Measurements from ENCODE around the gene ACAP3. TPM values are rescaled to one million over a fixed set of nuclear protein-coding genes. Genes with fewer than 3 reads are reported as not detected.

Gene ACAP3
- total and polyA plus RNA-seq, 2 experiments from 2014 or later, result 8.1 to 31.9 TPM

DNA sequence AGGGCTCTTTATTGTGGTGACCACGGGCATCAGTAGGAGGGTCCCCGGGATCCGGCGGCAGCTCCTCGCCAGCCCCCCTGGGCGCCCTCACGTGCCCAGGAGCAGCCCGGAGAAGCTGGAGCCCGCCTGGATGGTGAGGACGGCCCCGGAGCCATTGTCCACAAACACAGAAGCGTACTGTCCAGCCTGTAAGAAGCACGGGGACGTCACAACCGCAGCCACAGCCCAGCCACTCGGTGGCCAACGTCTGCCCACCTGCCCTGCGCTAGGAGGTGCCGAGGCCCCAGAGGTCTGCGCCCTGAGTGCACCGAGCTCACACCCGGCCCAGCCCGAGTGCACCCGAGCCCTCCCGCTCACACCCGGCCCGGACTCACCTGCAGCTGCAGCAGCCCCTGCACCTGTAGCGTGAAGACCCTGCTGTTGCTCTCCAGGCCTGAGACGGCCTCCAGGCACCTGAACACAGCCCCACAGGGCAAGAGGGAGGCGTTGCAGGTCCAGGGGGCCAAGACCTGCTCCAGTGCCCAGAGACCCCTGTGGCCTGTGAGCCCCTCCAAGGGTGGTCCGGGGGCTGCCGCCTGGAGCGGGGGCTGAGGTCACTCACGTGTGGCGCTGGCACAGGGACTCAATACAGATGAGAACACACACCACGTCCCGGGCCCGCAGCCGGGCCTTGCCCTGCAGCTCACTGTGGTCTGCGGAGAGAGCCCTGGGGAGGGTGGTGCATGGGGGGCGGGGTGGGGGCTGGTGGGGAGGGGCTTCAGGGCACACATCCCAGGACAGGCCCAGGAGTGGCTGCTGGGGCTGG, 65.1 kb downstream of the ACAP3 start:
- peaks cover 3% of the 10 kb centered on the region; the same call in 1 of the 2 replicates for H3K4me1 ChIP-seq (ENCODE audit: insufficient read depth)
- H2AFZ ChIP-seq, result no peak overlapping the region
- no peak overlapping the region for H3K27ac Mint-ChIP-seq
- H3K4me2 ChIP-seq, result no peak overlapping the region
- peaks cover 6% of the 10 kb centered on the region for H3K27me3 Mint-ChIP-seq (ENCODE audit: insufficient read depth, low read depth, poor library complexity)
- no peaks in the 10 kb centered on the region for H3K9me2 ChIP-seq (ENCODE audit: insufficient read depth)
- no peak overlapping the region for H3K4me3 ChIP-seq
- no peaks in the 10 kb centered on the region for H3K36me3 ChIP-seq (ENCODE audit: insufficient read depth)
- ATAC-seq, result no peak
- H3K79me2 ChIP-seq (replicated peaks; ENCODE audit: insufficient read depth), result no peaks in the 10 kb centered on the region
- H4K20me1 ChIP-seq (replicated peaks; ENCODE audit: insufficient read depth), result no peaks in the 10 kb centered on the region
- DNase-seq (ENCODE audit: low spot score), result no peak
- peaks cover 10% of the 10 kb centered on the region; the same call in 1 of the 2 replicates for H3K27me3 ChIP-seq (ENCODE audit: insufficient read depth)
- no peak overlapping the region for H3K4me3 Mint-ChIP-seq
- TF ChIP-seq CREB1 (CRISPR knock-in tag; IDR thresholded peaks at IDR 0.05; ENCODE audit: low read depth), result no peak
- no peak for TF ChIP-seq ZNF462 (CRISPR knock-in tag; IDR thresholded peaks at IDR 0.05)
- no peak for TF ChIP-seq POLR2AphosphoS5 (IDR thresholded peaks at IDR 0.05; ENCODE audit: low read depth)
- TF ChIP-seq EZH2 (IDR thresholded peaks at IDR 0.05; ENCODE audit: low read depth, unreplicated experiment), result no peak
- TF ChIP-seq ZNF331 (CRISPR knock-in tag; IDR thresholded peaks at IDR 0.05; ENCODE audit: low read depth), result no peak
- no peak for TF ChIP-seq ZNF114 (CRISPR knock-in tag; IDR thresholded peaks at IDR 0.05)
- TF ChIP-seq JUNB (IDR thresholded peaks at IDR 0.05; ENCODE audit: unreplicated experiment), result no peak
- no peak for TF ChIP-seq CTCF (conservative IDR thresholded peaks at IDR 0.05; ENCODE audit: low read depth in 2 of 2)
- H3K9me3 Mint-ChIP-seq, result no peaks in the 10 kb centered on the region
- H3K36me3 Mint-ChIP-seq (ENCODE audit: low read depth), result no peaks in the 10 kb centered on the region
- H3K4me1 Mint-ChIP-seq, result no peaks in the 10 kb centered on the region
- no peaks in the 10 kb centered on the region for H3F3A ChIP-seq (replicated peaks; ENCODE audit: low read depth)
- no peak overlapping the region for H3K27ac ChIP-seq (ENCODE audit: low read depth)

Small RNA genes within 50 kb of the gene (microRNA-seq; reads per million reads assigned to microRNA genes)
- gene MIR6726 (not detected), gene MIR6727 (not detected), gene MIR6808 (not detected)

Small RNA genes within 50 kb of the gene (small RNA-seq; reads per million reads assigned to genes)
- gene MIR6726 (ENCODE audit: low replicate concordance), result not detected

Other genes with a start within 250 kb of the ACAP3 start
- gene RNF223, start 233.6 kb downstream of the ACAP3 start, total RNA-seq (2014; rRNA removed; shearing (Covaris generic)), result not detected in 2 replicates
- not detected in 2 replicates for gene RNF223, start 233.6 kb downstream of the ACAP3 start, polyA plus RNA-seq (2016; fragmentation: Nextera tagmentation; extraction: Ambion mirVana)
- gene C1orf159, start 191.8 kb downstream of the ACAP3 start, total RNA-seq (2014; rRNA removed; shearing (Covaris generic)), result 21.3 and 21.5 TPM in 2 replicates
- 9.6 and 9.9 TPM in 2 replicates for gene C1orf159, start 191.8 kb downstream of the ACAP3 start, polyA plus RNA-seq (2016; fragmentation: Nextera tagmentation; extraction: Ambion mirVana)
- 0.45 TPM in 1 of 2 replicates, not detected in the other for gene TTLL10, start 134.1 kb downstream of the ACAP3 start, total RNA-seq (2014; rRNA removed; shearing (Covaris generic))
- not detected in 2 replicates for gene TTLL10, start 134.1 kb downstream of the ACAP3 start, polyA plus RNA-seq (2016; fragmentation: Nextera tagmentation; extraction: Ambion mirVana)
- 0.58 and 1.5 TPM in 2 replicates for gene TNFRSF18, start 101.3 kb downstream of the ACAP3 start, total RNA-seq (2014; rRNA removed; shearing (Covaris generic))
- gene TNFRSF18, start 101.3 kb downstream of the ACAP3 start, polyA plus RNA-seq (2016; fragmentation: Nextera tagmentation; extraction: Ambion mirVana), result 0.56 and 1.1 TPM in 2 replicates
- not detected in 2 replicates for gene TNFRSF4, start 93.8 kb downstream of the ACAP3 start, total RNA-seq (2014; rRNA removed; shearing (Covaris generic))
- not detected in 2 replicates for gene TNFRSF4, start 93.8 kb downstream of the ACAP3 start, polyA plus RNA-seq (2016; fragmentation: Nextera tagmentation; extraction: Ambion mirVana)
- 51.6 and 62.6 TPM in 2 replicates for gene SDF4, start 75.9 kb downstream of the ACAP3 start, total RNA-seq (2014; rRNA removed; shearing (Covaris generic))
- gene SDF4, start 75.9 kb downstream of the ACAP3 start, polyA plus RNA-seq (2016; fragmentation: Nextera tagmentation; extraction: Ambion mirVana), result 45.0 and 49.2 TPM in 2 replicates
- gene B3GALT6, start 75.7 kb downstream of the ACAP3 start, total RNA-seq (2014; rRNA removed; shearing (Covaris generic)), result 26.5 and 33.5 TPM in 2 replicates
- 5.5 and 9.3 TPM in 2 replicates for gene B3GALT6, start 75.7 kb downstream of the ACAP3 start, polyA plus RNA-seq (2016; fragmentation: Nextera tagmentation; extraction: Ambion mirVana)
- gene C1QTNF12, start 61.2 kb downstream of the ACAP3 start, total RNA-seq (2014; rRNA removed; shearing (Covaris generic)), result 3.0 and 4.1 TPM in 2 replicates
- gene C1QTNF12, start 61.2 kb downstream of the ACAP3 start, polyA plus RNA-seq (2016; fragmentation: Nextera tagmentation; extraction: Ambion mirVana), result 4.1 and 4.2 TPM in 2 replicates
- gene UBE2J2, start 34.1 kb downstream of the ACAP3 start, total RNA-seq (2014; rRNA removed; shearing (Covaris generic)), result 70.2 and 73.5 TPM in 2 replicates
- 47.1 and 49.5 TPM in 2 replicates for gene UBE2J2, start 34.1 kb downstream of the ACAP3 start, polyA plus RNA-seq (2016; fragmentation: Nextera tagmentation; extraction: Ambion mirVana)
- 0.70 and 1.4 TPM in 2 replicates for gene SCNN1D, start 27.5 kb downstream of the ACAP3 start, total RNA-seq (2014; rRNA removed; shearing (Covaris generic))
- gene SCNN1D, start 27.5 kb downstream of the ACAP3 start, polyA plus RNA-seq (2016; fragmentation: Nextera tagmentation; extraction: Ambion mirVana), result 1.7 and 1.8 TPM in 2 replicates
- gene PUSL1, start 667 bp upstream of the ACAP3 start, total RNA-seq (2014; rRNA removed; shearing (Covaris generic)), result 49.9 and 55.8 TPM in 2 replicates
- 41.5 and 43.9 TPM in 2 replicates for gene PUSL1, start 667 bp upstream of the ACAP3 start, polyA plus RNA-seq (2016; fragmentation: Nextera tagmentation; extraction: Ambion mirVana)
- 140 and 161 TPM in 2 replicates for gene INTS11, start 16.7 kb upstream of the ACAP3 start, total RNA-seq (2014; rRNA removed; shearing (Covaris generic))
- gene INTS11, start 16.7 kb upstream of the ACAP3 start, polyA plus RNA-seq (2016; fragmentation: Nextera tagmentation; extraction: Ambion mirVana), result 102 and 110 TPM in 2 replicates
- gene CPTP, start 16.9 kb upstream of the ACAP3 start, total RNA-seq (2014; rRNA removed; shearing (Covaris generic)), result 12.9 and 13.5 TPM in 2 replicates
- gene CPTP, start 16.9 kb upstream of the ACAP3 start, polyA plus RNA-seq (2016; fragmentation: Nextera tagmentation; extraction: Ambion mirVana), result 8.1 and 8.2 TPM in 2 replicates
- 0.14 TPM in 1 of 2 replicates, not detected in the other for gene TAS1R3, start 23.4 kb upstream of the ACAP3 start, total RNA-seq (2014; rRNA removed; shearing (Covaris generic))
- gene TAS1R3, start 23.4 kb upstream of the ACAP3 start, polyA plus RNA-seq (2016; fragmentation: Nextera tagmentation; extraction: Ambion mirVana), result 0.12 TPM in 1 of 2 replicates, not detected in the other
- 62.7 and 69.7 TPM in 2 replicates for gene DVL1, start 41.5 kb upstream of the ACAP3 start, total RNA-seq (2014; rRNA removed; shearing (Covaris generic))
- 13.5 and 15.4 TPM in 2 replicates for gene DVL1, start 41.5 kb upstream of the ACAP3 start, polyA plus RNA-seq (2016; fragmentation: Nextera tagmentation; extraction: Ambion mirVana)
- 11.7 and 17.2 TPM in 2 replicates for gene MXRA8, start 50.6 kb upstream of the ACAP3 start, total RNA-seq (2014; rRNA removed; shearing (Covaris generic))
- 7.6 and 9.1 TPM in 2 replicates for gene MXRA8, start 50.6 kb upstream of the ACAP3 start, polyA plus RNA-seq (2016; fragmentation: Nextera tagmentation; extraction: Ambion mirVana)
- gene AURKAIP1, start 67.3 kb upstream of the ACAP3 start, total RNA-seq (2014; rRNA removed; shearing (Covaris generic)), result 156 and 167 TPM in 2 replicates
- 355 and 369 TPM in 2 replicates for gene AURKAIP1, start 67.3 kb upstream of the ACAP3 start, polyA plus RNA-seq (2016; fragmentation: Nextera tagmentation; extraction: Ambion mirVana)
- gene CCNL2, start 91.4 kb upstream of the ACAP3 start, total RNA-seq (2014; rRNA removed; shearing (Covaris generic)), result 146 and 147 TPM in 2 replicates
- gene CCNL2, start 91.4 kb upstream of the ACAP3 start, polyA plus RNA-seq (2016; fragmentation: Nextera tagmentation; extraction: Ambion mirVana), result 99.4 and 115 TPM in 2 replicates
- gene MRPL20, start 99.4 kb upstream of the ACAP3 start, total RNA-seq (2014; rRNA removed; shearing (Covaris generic)), result 158 and 173 TPM in 2 replicates
- 319 and 344 TPM in 2 replicates for gene MRPL20, start 99.4 kb upstream of the ACAP3 start, polyA plus RNA-seq (2016; fragmentation: Nextera tagmentation; extraction: Ambion mirVana)
- gene ANKRD65, start 113.3 kb upstream of the ACAP3 start, total RNA-seq (2014; rRNA removed; shearing (Covaris generic)), result 1.7 and 1.8 TPM in 2 replicates
- gene ANKRD65, start 113.3 kb upstream of the ACAP3 start, polyA plus RNA-seq (2016; fragmentation: Nextera tagmentation; extraction: Ambion mirVana), result 1.6 and 2.6 TPM in 2 replicates
- gene VWA1, start 127.8 kb upstream of the ACAP3 start, total RNA-seq (2014; rRNA removed; shearing (Covaris generic)), result 21.9 and 31.5 TPM in 2 replicates
- 7.2 and 7.9 TPM in 2 replicates for gene VWA1, start 127.8 kb upstream of the ACAP3 start, polyA plus RNA-seq (2016; fragmentation: Nextera tagmentation; extraction: Ambion mirVana)
- 0.45 and 1.2 TPM in 2 replicates for gene ATAD3C, start 141.8 kb upstream of the ACAP3 start, total RNA-seq (2014; rRNA removed; shearing (Covaris generic))
- gene ATAD3C, start 141.8 kb upstream of the ACAP3 start, polyA plus RNA-seq (2016; fragmentation: Nextera tagmentation; extraction: Ambion mirVana), result 1.1 and 1.3 TPM in 2 replicates
- 61.4 and 63.4 TPM in 2 replicates for gene ATAD3B, start 163.8 kb upstream of the ACAP3 start, total RNA-seq (2014; rRNA removed; shearing (Covaris generic))
- gene ATAD3B, start 163.8 kb upstream of the ACAP3 start, polyA plus RNA-seq (2016; fragmentation: Nextera tagmentation; extraction: Ambion mirVana), result 32.3 and 37.8 TPM in 2 replicates
- 71.4 and 80.3 TPM in 2 replicates for gene ATAD3A, start 204.2 kb upstream of the ACAP3 start, total RNA-seq (2014; rRNA removed; shearing (Covaris generic))
- 36.5 and 39.3 TPM in 2 replicates for gene ATAD3A, start 204.2 kb upstream of the ACAP3 start, polyA plus RNA-seq (2016; fragmentation: Nextera tagmentation; extraction: Ambion mirVana)
- gene TMEM240, start 232.7 kb upstream of the ACAP3 start, total RNA-seq (2014; rRNA removed; shearing (Covaris generic)), result 0.74 and 5.1 TPM in 2 replicates
- 1.8 and 1.9 TPM in 2 replicates for gene TMEM240, start 232.7 kb upstream of the ACAP3 start, polyA plus RNA-seq (2016; fragmentation: Nextera tagmentation; extraction: Ambion mirVana)

Data from GM23338 (cell line).